ENCODE results near the gene FBRSL1. TPM values are rescaled to one million over a fixed set of nuclear protein-coding genes. Genes with fewer than 3 reads are reported as not detected.

FBRSL1 gene
- total RNA-seq, 4 donors from 2014 or later: 2.4 to 8.5 (median 5.0) TPM

DNA sequence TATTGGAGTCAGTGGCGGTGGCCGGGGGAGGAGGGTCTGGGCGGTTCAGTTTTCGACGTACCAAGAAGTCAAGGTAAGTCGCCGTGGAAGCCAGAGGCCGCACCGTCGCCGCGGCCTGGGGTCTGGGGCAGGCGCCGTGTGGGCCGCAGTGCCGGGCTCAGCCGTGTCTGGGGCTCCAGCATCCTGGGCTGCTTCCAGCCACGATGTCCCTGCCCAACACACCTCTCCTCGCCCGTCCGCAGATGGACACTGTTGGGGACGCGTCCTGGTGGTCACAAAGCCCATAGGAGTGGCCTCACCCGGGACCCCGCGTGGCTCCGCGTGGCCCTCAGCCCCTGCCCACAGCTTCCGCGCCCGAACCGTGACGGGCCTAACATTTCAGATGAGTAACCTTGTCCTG is 59.1 kb downstream of the FBRSL1 start:
- no peak for TF ChIP-seq CTCF (IDR thresholded peaks at IDR 0.05; ENCODE audit: low read depth)

- no peak for TF ChIP-seq CTCF (IDR thresholded peaks at IDR 0.05; ENCODE audit: low read depth)
Measured at GRCh38 chr12:132550014-132550802, 60.3 kb downstream of the FBRSL1 start.

DNA sequence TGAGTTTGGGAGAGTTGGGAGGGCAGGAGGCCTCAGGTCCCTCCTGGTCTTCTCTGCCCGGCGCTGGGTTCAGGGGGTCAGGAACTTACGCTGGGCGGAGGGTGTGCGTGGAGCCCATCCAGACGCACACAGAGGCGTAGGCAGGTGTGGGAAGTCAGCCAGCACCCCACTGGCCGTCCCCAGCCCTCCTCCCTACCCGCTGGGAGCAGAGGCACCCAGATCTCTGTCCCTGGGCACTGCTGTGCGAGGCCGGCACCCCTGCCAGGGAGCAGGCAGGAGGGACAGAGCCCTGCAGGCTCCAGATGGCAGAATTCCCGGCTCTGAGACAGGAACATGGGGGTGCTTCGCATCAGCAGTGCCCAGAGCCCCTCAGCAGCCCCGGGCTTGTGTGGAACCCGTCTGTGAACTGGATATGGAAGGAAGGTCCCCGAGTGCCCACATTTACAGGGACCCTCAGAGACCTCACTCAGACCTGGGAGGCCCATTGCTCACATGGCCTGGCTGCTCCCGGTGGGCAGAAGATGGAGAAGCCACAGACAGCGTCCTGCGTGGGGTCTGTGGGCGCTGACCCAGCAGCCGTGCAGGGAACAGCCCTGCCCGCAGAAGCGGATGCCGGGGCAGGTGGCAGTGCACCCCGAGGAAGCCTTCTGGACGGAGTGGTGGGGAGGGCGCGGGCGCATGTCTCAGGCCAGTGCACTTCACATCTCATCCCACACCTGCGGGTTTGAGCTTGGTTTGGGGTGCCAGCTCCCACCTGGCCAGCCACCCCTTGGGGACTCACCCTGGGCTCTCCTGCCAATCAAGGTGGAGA is 61.1 kb downstream of the FBRSL1 start:
- TF ChIP-seq CTCF (IDR thresholded peaks at IDR 0.05; ENCODE audit: low read depth): no peak

- no peak for TF ChIP-seq CTCF (IDR thresholded peaks at IDR 0.05; ENCODE audit: low read depth)
Measured at GRCh38 chr12:132551641-132552031, 61.7 kb downstream of the FBRSL1 start.

DNA sequence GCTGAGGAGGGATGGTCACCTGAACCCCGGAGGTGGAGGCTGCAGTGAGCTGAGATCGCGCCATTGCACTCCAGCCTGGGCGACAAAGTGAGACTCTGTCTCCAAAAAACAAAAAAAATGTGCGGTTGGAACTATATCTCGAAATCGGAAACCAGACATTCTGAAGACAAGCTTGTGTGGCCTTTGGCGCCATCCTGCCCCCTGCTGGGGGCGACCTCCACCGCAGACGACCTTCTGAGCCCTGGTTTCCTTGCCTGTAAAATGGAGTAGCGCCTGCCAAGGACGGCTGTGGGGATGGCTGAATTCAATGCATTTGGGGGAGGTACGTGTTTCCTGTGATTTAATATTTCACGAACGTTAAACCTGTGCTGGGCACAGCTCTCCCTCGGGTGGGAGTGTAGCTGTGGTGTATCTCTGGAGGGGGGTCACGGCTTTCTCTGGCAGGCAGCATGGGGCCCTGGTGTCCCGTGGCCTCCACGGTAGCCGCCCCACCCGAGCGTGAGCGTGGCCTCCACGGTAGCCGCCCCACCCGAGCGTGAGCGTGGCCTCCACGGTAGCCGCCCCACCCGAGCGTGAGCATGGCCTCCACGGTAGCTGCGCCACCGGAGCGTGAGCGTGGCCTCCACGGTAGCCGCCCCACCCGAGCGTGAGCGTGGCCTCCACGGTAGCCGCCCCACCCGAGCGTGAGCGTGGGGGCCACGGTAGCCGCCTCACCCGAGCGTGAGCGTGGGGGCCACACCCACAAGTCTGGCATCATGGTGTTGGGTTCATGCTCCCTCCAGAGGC is 65.1 kb downstream of the FBRSL1 start:
- no peak for TF ChIP-seq CTCF (IDR thresholded peaks at IDR 0.05; ENCODE audit: low read depth)

- TF ChIP-seq CTCF (IDR thresholded peaks at IDR 0.05; ENCODE audit: low read depth): no peak
Measured at GRCh38 chr12:132555686-132556085, 65.7 kb downstream of the FBRSL1 start.

DNA sequence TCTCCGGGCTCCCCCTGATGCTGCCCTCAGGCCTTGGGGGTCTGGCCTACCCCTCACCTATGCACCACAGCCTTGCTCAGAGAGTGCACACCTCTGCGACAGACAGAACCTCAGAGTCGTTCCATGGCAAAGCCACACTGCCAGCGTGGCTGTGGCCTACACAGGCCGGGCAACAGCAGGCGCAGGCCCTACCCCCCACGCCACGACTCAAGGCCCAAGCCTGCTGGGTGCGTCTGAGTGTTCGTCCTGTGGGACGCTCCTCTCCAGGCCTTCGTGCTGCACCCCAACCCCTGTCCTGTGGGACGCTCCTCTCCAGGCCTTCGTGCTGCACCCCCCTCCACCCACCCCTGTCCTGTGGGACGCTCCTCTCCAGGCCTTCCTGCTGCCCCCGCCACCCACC is 66.3 kb downstream of the FBRSL1 start:
- no peak for TF ChIP-seq CTCF (IDR thresholded peaks at IDR 0.05; ENCODE audit: low read depth)

Data from subcutaneous adipose tissue (tissue), 4 donors.